GM19463 (cell line): Measurements from ENCODE around the gene SAMHD1.
"Not testable (repeated sequence)": the region's sequence is repeated elsewhere in the genome, so short reads cannot be mapped to it uniquely, and the experiment has no call there.

Experiments used
- ATAC-seq: cut with Tn5 transposase; IDR thresholded peaks from one replicate; pipeline ENCODE4 v1.9.1; 2021; ENCODE audit warnings: mild to moderate bottlenecking, moderate library complexity; ENCODE audit not compliant: unreplicated experiment

Gene SAMHD1

DNA sequence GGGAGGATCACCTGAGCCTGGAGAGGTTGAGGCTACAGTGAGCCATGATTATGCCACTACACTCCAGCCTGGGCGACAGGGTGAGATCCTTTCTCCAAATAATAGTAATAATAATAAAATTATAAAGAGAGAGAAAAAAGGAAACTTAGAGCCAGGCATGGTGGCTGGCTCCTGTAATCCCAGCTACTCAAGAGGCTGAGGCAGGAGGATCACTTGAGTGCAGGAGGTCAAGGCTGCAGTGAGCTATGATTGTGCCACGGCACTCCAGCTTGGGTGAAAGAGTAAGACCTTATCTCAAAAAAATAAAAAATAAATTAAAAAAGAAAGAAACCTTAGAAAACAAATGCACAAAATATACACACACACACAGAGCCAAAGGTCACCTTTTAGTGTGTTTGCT, 5.2 kb upstream of the SAMHD1 start:
- no peak for ATAC-seq

DNA sequence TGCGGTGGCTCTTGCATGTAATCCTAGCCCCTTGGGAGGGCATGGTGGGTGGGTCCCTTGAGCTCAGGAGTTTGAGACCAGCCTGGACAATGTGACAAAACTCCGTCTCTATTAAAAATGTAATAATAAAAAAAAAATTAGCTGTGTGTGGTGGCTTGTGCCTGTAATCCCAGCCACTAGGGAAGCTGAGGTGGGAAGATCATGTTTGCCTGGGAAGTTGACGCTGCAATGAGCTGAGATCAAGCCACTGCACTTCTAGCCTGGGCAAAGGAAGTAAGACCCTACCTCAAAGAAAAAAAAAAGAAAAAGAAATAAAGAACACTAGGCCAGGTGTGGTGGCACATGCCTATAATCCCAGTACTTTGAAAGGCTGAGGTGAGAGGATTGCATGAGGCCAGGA, 4.5 kb upstream of the SAMHD1 start:
- no peak for ATAC-seq

DNA sequence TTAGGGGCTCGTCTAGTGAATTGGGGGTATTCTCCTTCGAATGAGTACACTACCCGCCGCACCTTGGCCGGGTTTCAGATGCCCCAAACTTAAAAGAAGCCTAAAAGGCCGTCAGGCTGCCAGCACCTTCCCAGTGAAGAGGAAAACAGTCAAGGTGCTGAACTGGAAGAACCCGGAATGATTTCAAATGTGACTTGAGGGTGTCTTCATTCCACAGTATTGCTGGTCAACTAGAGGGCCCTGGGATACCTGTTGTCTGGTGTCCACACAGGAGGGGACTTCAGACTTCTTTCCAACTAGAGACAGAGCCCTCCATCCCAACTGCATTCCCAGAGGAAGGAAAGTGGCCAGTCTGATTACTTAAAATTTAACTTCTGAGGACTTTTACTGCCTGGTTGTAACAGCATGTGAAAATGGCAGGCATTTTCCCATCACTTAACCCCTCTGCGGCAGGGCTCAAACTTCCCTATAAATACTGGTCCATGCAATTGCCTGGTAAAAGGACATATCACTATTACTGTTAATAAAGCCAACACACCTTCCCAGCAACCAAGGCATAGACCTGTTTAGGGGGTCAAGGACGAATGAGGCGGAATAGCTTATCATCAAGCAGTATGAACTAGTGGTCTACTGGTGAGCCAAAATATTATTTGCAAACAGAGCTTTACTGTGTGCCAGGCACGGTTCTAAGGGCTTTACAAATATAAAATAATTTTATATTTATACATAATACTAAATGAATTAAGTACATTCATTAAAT, 651 bp upstream of the SAMHD1 start:
- ATAC-seq = no peak

DNA sequence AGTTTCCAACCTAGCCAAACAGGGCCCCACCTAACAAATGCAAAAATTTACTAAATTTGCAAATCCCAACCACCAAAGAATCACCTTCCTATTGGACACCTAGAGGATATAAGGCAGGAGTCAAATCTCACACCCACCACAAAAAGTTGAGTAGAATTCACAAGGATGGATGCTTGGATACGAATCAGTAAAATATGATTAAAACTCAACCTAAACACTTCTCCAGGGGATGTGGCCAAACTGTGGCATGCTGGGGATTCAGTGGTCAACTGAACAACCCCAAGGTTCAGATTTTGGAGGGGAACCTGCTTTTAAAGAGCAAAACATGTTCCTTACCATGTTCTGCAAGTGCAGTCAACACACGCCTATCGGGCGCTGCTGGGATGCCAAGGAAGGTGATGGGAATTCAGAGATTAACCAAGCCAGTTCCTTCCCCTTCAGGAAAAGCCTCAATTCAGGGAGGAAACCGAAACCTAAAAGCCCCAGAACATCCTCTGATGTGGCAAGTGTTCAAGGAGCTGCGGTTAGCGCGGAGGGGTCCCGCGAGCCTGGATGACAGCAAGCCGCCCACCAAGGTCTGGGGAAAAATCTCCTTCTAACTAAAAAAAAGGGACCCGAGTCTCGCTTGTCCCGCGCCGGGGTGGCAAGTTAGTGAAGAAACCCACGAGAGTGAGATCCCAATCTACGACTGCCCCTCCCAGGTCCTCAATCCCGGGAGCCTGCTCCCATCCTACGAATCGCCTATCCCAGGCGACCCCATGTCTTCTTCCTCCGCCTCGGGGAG, 902 bp downstream of the SAMHD1 start:
- ATAC-seq = no peak

DNA sequence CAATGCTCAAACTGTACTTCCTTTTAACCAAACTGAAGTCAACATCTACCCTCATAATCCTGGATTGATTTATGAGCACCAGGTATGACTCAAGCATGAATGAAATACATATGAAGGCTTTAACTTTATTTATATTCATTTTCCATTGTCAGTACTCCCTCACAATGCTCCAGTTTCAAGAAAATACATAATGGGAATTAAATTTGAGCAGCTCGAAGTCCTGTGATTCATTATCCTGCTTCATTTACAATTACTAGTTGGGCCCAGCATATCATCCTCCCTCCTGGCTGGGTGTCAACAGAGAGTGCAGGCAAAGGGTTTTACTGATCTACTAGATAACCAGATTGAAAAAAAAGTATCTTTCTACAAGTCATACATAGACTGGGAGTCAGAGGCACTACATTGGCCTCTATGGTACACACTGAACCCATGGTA, 10.1 kb downstream of the SAMHD1 start:
- no peak for ATAC-seq

DNA sequence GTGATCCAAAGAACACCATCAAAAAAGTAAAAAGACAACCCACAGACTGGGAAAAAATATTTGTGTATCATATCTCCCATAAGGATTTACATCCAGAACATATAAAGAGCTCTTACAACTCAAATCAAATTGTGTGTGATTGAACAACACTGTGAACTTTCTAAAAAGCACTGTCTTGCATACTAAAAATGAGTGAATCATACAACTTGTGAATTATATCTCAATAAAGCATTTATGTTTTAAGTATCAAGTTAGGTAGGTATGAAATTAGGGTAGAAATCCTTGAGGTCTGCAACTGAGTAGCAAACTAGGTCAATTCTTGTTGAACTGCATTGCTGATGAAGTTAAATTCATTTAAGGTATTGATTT, 14.1 kb downstream of the SAMHD1 start:
- no peak for ATAC-seq

DNA sequence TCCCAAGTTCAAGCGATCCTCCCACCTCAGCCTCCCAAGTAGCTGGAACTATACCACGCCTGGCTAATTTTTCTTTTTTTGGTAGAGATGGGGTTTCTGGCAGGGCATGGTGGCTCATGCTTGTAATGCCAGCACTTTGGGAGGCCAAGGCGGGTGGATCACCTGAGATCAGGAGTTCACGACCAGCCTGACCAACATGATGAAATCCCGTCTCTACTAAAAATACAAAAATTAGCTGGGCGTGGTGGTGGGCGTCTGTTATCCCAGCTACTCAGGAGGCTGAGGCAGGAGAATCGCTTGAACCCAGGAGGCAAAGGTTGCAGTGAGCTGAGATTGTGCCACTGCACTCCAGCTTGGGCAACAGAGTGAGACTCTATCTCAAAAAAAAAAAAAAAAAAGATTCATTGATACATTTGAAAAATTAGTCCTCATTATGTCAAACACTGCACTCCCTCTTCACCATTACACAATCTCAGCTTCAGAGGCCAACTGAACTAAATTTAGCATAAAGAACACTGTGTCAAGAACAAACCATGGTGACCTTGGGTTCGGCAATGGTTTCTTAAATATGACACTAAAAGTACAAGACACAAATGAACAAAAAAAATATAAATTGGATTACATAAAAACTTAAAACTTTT, 14.6 kb downstream of the SAMHD1 start:
- not testable (repeated sequence) for ATAC-seq

DNA sequence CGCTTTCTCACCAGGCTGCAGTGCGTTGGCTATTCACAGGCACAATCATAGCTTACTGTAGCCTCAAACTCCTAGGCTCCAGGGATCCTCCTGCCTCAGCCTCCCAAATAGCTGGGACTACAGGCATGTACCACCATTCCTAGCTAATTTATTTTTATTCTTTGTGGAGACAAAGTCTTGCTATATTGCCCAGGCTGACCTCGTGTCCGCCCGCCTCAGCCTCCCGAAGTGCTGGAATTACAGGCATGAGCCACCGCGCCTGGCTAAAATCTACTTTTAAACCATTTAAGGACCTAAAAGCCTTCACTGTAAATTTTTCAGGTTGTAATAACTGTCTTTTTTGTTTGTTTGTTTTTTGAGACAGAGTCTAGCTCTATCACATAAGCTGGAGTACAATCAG, 15.2 kb downstream of the SAMHD1 start:
- ATAC-seq = no peak

DNA sequence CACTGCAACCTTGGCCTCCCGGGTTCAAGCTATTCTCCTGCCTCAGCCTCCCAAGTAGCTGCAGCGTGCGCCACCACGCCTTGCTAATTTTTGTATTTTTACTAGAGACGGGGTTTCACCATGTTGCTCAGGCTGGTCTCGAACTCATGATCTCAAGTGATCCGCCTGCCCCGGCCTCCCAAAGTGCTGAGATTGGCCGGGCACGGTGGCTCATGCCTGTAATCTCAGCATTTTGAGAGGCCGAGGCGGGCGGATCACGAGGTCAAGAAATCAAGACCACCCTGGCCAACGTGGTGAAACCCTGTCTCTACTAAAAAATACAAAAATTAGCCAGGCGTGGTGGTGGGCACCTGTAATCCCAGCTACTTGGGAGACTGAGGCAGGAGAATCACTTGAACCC, 17.9 kb downstream of the SAMHD1 start:
- ATAC-seq = not testable (repeated sequence)

DNA sequence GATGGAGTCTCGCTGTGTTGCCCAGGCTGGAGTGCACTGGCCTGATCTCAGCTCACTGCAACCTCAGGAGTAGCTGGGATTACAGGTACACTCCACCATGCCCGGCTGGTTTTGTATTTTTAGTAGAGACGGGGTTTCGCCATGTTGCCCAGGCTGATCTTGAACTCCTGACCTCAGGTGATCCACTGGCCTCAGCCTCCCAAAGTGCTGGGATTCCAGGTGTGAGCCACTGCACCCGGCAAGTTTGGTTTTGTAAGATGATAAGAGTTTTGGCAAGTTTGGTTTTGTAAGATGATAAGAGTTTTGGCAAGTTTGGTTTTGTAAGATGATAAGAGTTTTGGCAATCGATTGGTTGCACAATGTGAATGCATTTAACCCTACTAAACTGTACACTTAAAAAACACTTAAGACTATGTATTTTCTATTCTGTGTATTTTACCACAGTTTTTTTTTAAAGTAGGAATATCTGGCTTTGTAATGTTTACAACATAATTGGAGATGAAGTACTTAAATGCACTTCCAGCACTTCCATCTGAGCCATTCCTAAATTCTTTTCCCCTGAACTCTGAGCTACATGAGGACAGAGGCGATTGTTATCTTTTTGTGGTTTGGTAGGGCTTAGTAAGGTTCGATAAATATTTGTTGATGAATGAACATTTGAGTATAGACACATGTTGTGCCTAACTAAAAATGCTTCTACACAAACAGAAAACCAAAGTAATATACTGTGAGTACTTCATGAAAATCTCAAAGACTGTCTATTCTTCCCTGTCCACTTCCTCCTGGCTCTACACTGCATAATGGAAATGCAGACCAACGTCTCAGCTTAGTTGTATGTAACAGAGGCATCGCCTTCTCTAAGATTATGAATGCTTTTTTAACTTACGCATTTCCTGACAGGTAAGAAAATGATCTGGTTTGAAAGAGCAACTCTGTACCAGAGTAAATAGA, 18.8 kb downstream of the SAMHD1 start:
- ATAC-seq = no peak

DNA sequence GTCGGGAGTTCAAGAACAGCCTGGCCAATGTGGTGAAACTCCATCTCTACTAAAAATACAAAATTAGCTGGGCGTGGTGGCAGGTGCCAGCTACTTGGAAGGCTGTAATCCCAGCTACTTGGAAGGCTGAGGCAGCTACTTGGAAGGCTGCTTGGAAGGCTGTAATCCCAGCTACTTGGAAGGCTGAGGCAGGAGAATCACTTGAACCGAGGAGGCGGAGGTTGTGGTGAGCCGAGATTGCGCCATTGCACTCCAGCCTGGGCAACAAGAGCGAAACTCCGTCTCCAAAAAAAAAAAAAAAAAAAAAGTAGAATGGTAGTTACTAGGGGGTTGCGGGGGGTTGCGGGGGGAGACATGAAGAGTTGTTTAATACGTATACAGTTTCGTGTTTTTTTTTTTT, 19.4 kb downstream of the SAMHD1 start:
- not testable (repeated sequence) for ATAC-seq

DNA sequence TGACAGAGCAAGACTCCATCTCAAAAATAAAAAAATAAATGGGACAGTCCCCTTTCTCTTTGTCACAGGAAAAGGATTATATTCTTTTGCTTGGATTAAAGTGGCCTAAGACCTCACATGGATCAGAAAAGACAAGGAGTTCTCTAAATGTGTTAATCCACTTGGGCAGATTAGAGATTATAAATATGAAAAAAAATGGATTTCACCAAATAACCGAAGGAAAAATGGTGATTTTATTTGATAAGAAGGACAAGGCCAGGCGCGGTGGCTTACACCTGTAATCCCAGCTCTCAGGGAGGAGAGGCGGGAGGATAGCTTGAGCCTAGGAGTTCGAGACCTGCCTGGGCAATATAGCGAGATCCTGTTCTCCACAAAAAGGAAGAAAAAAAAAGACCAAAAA, 21.8 kb downstream of the SAMHD1 start:
- ATAC-seq = no peak

DNA sequence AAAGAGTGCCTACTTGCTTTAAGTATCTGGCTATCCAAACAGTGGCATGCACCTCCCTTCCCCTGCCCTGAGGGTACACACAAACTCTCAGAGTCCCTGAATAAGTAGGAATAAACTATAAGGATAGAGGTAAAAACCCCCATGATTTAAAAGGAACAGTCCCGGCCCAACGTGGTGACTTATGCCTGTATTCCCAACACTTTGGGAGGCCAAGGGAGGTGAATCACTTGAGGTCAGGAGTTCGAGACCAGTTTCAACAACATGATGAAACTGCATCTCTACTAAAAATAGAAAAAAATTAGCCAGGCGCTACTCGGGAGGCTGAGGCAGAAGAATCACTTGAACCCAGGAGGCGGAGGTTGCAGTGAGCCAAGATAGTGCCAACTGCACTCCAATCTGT, 22.2 kb downstream of the SAMHD1 start:
- no peak for ATAC-seq

DNA sequence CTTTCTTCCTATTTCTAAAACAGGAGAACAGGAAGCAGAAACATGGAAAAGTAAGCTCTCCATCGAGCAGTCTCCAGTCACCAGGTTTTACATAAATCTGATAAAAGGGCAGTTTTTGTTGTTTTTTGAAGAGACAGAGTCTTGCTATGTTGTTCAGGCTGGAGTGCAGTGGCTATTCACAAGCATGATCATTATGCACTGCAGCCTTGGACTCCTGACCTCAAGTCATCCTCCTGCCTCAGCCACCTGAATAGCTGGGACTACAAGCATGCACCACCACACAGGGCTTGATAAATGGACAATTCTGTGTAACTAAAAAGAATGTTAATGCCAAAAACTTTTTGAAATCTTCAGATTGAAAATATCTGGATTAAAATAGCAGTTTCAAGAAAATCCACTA, 23.8 kb downstream of the SAMHD1 start:
- no peak for ATAC-seq

DNA sequence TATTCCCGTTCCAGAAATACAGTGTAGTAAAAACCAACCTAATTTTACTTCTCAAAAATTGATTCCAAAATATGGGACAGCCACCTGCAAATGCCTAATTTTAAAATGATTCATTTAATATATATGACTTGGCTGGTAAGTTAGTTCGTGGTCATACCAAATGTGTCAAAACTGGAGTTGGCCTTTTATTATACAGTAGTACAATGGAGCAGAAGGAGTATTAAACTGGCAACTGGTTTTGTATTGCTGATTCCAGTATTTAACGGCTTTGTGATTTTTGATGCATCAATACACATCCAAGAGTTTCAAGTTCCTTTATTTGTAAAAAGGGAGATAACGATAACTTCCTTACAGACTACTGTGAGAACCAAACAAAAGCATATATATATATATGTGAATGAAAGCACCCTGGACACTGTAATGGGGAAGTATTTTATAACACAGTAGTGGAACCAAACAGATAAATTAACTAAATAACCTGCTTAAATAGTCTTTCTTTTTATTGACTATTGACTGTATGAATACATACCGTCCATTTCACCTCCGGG, 24.8 kb downstream of the SAMHD1 start:
- no peak for ATAC-seq

DNA sequence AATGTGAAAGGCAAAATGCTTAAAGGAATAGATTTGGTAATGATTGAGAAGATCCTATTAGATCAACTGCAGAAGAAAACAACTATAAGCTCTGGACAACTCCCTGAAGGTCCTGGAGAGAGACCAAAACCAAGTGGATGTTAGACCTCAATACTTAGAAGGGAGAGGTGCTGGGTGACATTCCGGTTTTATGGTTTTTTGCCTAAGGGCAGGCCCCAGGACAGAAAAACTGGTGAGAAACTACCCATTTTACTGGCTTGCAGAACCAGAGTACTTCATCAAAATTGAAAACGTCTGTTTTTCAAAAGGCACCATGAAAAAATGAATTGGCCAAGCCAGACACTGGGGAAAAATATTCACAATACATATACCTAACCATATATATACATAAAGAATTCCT, 26.3 kb downstream of the SAMHD1 start:
- ATAC-seq = no peak

DNA sequence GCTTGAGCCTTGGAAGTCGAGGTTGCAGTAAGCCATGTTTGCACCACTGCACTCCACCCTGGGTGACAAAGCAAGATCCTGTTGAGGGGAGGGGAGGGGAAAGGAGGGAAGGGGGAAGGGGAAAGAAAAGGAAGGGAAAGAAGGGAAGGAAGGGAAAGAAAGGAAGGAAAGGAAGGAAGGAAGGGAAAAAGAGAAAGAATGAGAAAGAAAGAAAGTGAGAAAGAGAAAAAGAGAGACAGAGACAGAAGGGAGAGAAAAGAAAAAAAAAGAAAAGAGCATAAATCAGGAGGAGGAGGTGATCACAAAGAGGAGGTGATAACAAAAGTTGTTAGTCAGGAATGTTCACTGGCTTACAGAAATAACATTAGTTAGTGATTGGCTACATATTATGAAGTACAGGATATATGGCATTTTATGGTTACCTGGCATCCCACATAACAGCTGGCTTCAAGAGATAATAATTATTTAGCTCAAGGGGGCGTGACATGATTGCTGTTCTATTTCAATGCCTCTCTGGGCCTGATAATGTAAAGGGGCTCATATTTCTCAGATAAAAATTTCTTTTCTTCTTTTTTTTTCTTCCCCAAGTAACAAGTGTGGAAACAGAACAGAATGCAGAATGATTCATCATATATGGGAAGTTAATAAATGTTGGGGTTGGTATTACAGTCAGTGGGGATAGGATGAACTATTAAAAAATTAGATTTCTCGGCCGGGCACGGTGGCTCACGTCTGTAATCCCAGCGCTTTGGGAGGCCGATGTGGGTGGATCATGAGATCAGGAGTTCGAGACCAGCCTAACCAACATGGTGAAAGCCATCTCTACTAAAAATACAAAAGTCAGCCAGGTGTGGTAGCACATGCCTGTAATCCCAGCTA, 27.1 kb downstream of the SAMHD1 start:
- ATAC-seq = no peak

DNA sequence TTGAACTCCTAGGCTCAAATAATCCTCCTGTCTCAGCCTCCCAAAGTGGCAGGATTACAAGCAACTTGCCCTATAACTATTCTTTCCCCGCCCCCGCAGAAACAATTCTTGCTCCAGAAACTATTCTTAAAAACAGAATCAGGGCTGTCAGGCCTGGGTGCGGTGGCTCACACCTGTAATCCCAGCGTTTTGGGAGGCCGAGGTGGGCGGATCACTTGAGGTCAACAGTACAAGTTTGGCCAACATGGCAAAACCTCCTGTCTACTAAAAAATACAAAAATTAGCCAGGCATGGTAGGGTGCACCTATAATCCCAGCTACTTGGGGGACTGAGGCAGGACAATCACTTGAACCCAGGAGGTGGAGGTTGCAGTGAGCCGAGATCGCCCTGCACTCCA, 31.2 kb downstream of the SAMHD1 start:
- no peak for ATAC-seq

DNA sequence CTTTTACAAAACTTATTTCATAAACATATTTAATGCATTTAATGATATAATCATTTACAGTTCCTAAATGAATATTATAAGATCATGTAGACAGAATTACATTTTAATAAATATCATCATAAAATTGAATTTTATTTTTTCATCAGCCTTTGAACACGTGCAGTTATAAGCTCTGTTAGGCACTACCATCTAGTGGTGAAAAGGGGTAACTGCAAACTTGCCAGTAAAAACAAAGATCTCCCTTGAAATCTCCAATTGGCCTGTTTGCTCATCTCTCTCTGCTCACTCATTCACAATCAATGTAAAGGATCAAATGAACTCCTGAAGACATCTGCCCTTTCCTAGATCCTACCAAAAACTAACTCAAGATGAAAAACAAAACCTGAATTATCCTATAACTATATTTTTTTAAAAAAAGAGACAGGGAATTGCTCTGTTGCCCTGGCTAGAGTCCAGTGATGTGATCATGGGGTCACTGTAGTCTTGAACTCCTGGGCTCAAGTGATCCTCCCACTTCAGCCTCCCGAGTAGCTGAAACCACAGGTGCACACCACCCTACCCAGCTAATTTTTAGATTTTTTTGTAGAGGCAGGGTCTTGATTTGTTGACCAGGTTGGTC, 31.7 kb downstream of the SAMHD1 start:
- no peak for ATAC-seq
